Heart left ventricle (tissue), 16 donors: Measurements from ENCODE around the gene FAM236B. TPM values are rescaled to one million over a fixed set of nuclear protein-coding genes. Genes with fewer than 3 reads are reported as not detected.
"Not testable (repeated sequence)": the region's sequence is repeated elsewhere in the genome, so short reads cannot be mapped to it uniquely, and the experiment has no call there.

Experiments
- ATAC-seq, 4 donors: fragments of 200-7000 bp; cut with Tn5 transposase; one replicate each; pipeline ENCODE4 v1.9.1; 2020 to 2022; ENCODE audit warnings: moderate library complexity in 4 of 4, mild to moderate bottlenecking in 3 of 4, moderate number of reproducible peaks in 1 of 4
- DNase-seq, 5 donors: peaks; one replicate each; pipeline ENCODE4 v3.0.0-alpha.2; 2020
- H3K27ac ChIP-seq, 12 donors: fragments of 200-600 bp; sonication (generic) in 4 of 12; one replicate each; pipeline versions ENCODE4 v1.5.0 to v1.8.0; 2016 to 2022; ENCODE audit warnings: mild to moderate bottlenecking in 2 of 12
- H3K27me3 ChIP-seq, 9 donors: fragments of 200-600 bp; sonication (generic) in 2 of 9; one replicate each; pipeline versions ENCODE4 v1.5.1 to v1.8.0; 2016 to 2022; ENCODE audit warnings: mild to moderate bottlenecking in 3 of 9
- H3K36me3 ChIP-seq, 9 donors: fragments of 200-600 bp; sonication (generic) in 2 of 9; one replicate each; pipeline versions ENCODE4 v1.5.0 to v1.8.0; 2018 to 2022; ENCODE audit warnings: mild to moderate bottlenecking in 2 of 9
- H3K4me1 ChIP-seq, 12 donors: fragments of 200-600 bp; sonication (generic) in 4 of 12; one replicate each; pipeline versions ENCODE4 v1.5.0 to v1.8.0; 2016 to 2022; ENCODE audit warnings: mild to moderate bottlenecking in 3 of 12
- H3K4me3 ChIP-seq, 12 donors: fragments of 200-600 bp; sonication (generic) in 4 of 12; one replicate each; pipeline versions ENCODE4 v1.5.0 to v1.8.0; 2017 to 2022; ENCODE audit warnings: mild to moderate bottlenecking in 9 of 12, moderate library complexity in 4 of 12
- H3K9me3 ChIP-seq, 12 donors: fragments of 200-600 bp; sonication (generic) in 4 of 12; one replicate each; pipeline versions ENCODE4 v1.5.0 to v1.8.0; 2016 to 2022; ENCODE audit warnings: mild to moderate bottlenecking in 1 of 12
- CTCF ChIP-seq, 12 donors: fragments of 200-600 bp; sonication (generic) in 4 of 12; IDR thresholded peaks; one replicate each; pipeline versions ENCODE4 v1.5.0 to v1.8.0; 2018 to 2022; ENCODE audit warnings: antibody characterized with exemption in 12 of 12, mild to moderate bottlenecking in 5 of 12
- POLR2A ChIP-seq, 2 donors: fragments of 450-650 bp; IDR thresholded peaks; one replicate each; pipeline ENCODE4 v1.6.1; 2017; ENCODE audit warnings: antibody characterized with exemption in 2 of 2, mild to moderate bottlenecking in 2 of 2, moderate library complexity in 2 of 2
- WGBS, 4 donors: extraction: QIAGEN DNeasy Blood & Tissue Kit in 2 of 4; methylation state at CpG; one replicate each; pipeline versions ENCODE4 v1.1.5 to v1.1.7; 2013 to 2018; 5-methylcytosine and 5-hydroxymethylcytosine counted together
- intact Hi-C, 10 donors: fragments of 100-400 bp; cut with DNase I; formaldehyde crosslinking; loops; one replicate each; pipeline versions ENCODE4 v1.11.1 to v1.14.2; 2022
- polyA plus RNA-seq, 2 donors: library from polyadenylated mRNA; stranded (reverse); fragments of 200-250 nt; gene quantifications; one replicate each; pipeline ENCODE4 v1.2.3, GENCODE V29; 2013
- total RNA-seq, 9 donors: library from RNA; depleted of rRNA in 2 of 9; stranded (reverse); fragments of >200 nt in 2 of 9; fragmentation: NEBNext Ultra II Directional in 3 of 9; extraction: Animal tissue kit (Norgen Biotek cat#: 25700) in 3 of 9; gene quantifications; one replicate each; pipeline versions ENCODE4 v1.1.0 to v1.2.4, GENCODE V29; 2016 to 2023
- donor health status: ischemic (EF 13 %, LVEDD 7.1; RV severe dilation, severe dysfunction).
- donor health status: healthy with polysubstance abuse.
- donor health status: DM: no; HTN: yes; CAD: no.
- donor health status: DM: no; HTN: no; CAD: no.
- donor health status: ischemic (EF 25% LVEDD 6.9; RV normal size, moderate dysfunction).
- donor health status: ischemic (EF 25% LVEDD 5.7; RV mildly dilated, moderate dysfunction).
- donor health status: healthy.
- donor health status: DM: yes; HTN: yes; CAD: no.
- donor health status: ischemic (EF 35%, LVEDD 5.7; RV mildly dilated, moderate dysfunction).
- donor health status: nonischemic (EF 11% LVEDD 7.7; RV severe dilation, severe dysfunction).
- donor health status: DM: yes; HTN: yes; CAD: no.
- donor health status: PGD.
- donor health status: ischemic (EF 29% LVEDD 5.4; RV normal size, mild dysfunction).
- donor health status: nonischemic (EF 23%, LVEDD 6.1; RV moderate dilation, normal function).

FAM236B gene
- total and polyA plus RNA-seq, 11 donors: not detected

- H3K4me1 ChIP-seq, H3K9me3 ChIP-seq, ATAC-seq, intact Hi-C loops, H3K27me3 ChIP-seq, DNase-seq, H3K36me3 ChIP-seq, H3K4me3 ChIP-seq, H3K27ac ChIP-seq: not testable (repeated sequence)
- no CpG with 5 or more reads among the region's 3 CpGs for WGBS, 4 donors
Observed at GRCh38 chrX:72748545-72748944, 33.9 kb downstream of the FAM236B start.

DNA sequence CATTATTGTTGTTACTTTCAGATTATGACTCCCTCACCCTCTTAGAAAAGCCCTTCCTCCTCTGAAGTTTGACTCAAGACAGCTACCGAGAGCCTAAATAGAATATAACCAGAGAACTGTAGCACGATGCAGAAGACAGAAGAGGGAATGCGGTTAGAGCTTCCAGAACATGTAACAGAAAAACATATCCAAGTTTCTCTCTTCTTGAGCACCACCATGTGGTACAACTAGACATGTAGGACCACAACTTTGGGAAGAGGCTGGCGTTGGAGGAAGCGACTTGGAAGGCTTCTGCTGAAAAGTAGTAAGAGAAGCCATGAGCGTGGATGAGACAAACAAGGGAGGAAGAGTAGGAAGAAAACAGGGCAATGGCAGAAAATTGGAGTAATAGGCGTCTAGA is 36.9 kb downstream of the FAM236B start:
- H3K4me1 ChIP-seq, H3K4me3 ChIP-seq, DNase-seq, H3K36me3 ChIP-seq, H3K27me3 ChIP-seq, ATAC-seq, H3K27ac ChIP-seq, H3K9me3 ChIP-seq, intact Hi-C loops: not testable (repeated sequence)
- no CpG with 5 or more reads among the region's 7 CpGs for WGBS, 4 donors

GRCh38 chrX:72735561-72735960 is 46.9 kb downstream of the FAM236B start:
- Histone ChIP-seq H3K9me3 (peaks cover 0 to 4% (median 0%) of the 10 kb centered on the region in 12 donors), H3K36me3 (no peaks in the 10 kb centered on the region), H3K27me3 (peaks cover 0 to 29% (median 0%) of the 10 kb centered on the region in 9 donors), H3K4me1 (no peaks in the 10 kb centered on the region), H3K27ac (no peak overlapping the region), H3K4me3 (no peak overlapping the region)
- no peak for ATAC-seq
- DNase-seq: no peak
- 81 to 89% (median 85%) methylated on average over 1 of the region's 1 CpG for WGBS, 4 donors
- TF ChIP-seq CTCF (IDR thresholded peaks at IDR 0.05): no peak
- no peak for TF ChIP-seq POLR2A (IDR thresholded peaks at IDR 0.05)
- intact Hi-C loops: no loop called here

- WGBS, 4 donors: 51 to 70% (median 51%) methylated on average over 6 to 8 of the region's 8 CpGs
- DNase-seq, H3K9me3 ChIP-seq, H3K4me3 ChIP-seq, ATAC-seq, H3K27ac ChIP-seq, H3K4me1 ChIP-seq, H3K36me3 ChIP-seq, intact Hi-C loops: not testable (repeated sequence)
- H3K27me3 ChIP-seq: peaks cover 0 to 28% (median 0%) of the 10 kb centered on the region in 9 donors
Observed at GRCh38 chrX:72733636-72734035, 48.8 kb downstream of the FAM236B start.

Other genes starting within 250 kb of the FAM236B start
- gene HDAC8, start 209.8 kb downstream of the FAM236B start, total RNA-seq: 10 to 100 TPM; 16.1 to 28.1 (median 18.5) TPM
- 10 to 100 TPM; 22.3 to 26.1 TPM for gene HDAC8, start 209.8 kb downstream of the FAM236B start, polyA plus RNA-seq
- 10 to 100 TPM in 6 of 9 donors, 1 to 10 TPM in 3; 8.3 to 21.3 (median 11.0) TPM for gene PHKA1, start 68.4 kb downstream of the FAM236B start, total RNA-seq
- gene PHKA1, start 68.4 kb downstream of the FAM236B start, polyA plus RNA-seq: 1 to 10 TPM; 3.9 to 4.9 TPM
- under 1 TPM in 1 of 9 donors, not detected in 8; 0.57 TPM for gene DMRTC1B, start 5.8 kb downstream of the FAM236B start, total RNA-seq
- not detected for gene DMRTC1B, start 5.8 kb downstream of the FAM236B start, polyA plus RNA-seq
- not detected for gene FAM236D, start 25.6 kb upstream of the FAM236B start, total RNA-seq
- gene FAM236D, start 25.6 kb upstream of the FAM236B start, polyA plus RNA-seq: not detected
- gene FAM236C, start 130.0 kb upstream of the FAM236B start, total RNA-seq: not detected
- gene FAM236C, start 130.0 kb upstream of the FAM236B start, polyA plus RNA-seq: not detected
- gene FAM236A, start 155.5 kb upstream of the FAM236B start, total RNA-seq: not detected
- not detected for gene FAM236A, start 155.5 kb upstream of the FAM236B start, polyA plus RNA-seq
- not detected for gene DMRTC1, start 161.2 kb upstream of the FAM236B start, total RNA-seq
- not detected for gene DMRTC1, start 161.2 kb upstream of the FAM236B start, polyA plus RNA-seq
- gene PABPC1L2B, start 220.3 kb upstream of the FAM236B start, total RNA-seq: not detected
- gene PABPC1L2B, start 220.3 kb upstream of the FAM236B start, polyA plus RNA-seq: not detected